ENCODE data around the gene NSUN6. TPM values are rescaled to one million over a fixed set of nuclear protein-coding genes. Genes with fewer than 3 reads are reported as not detected.

The NSUN6 gene
- total RNA-seq, 1 donor from 2014 or later = 6.6 TPM

- Histone ChIP-seq H3K36me3 (ENCODE audit: control insufficient read depth, insufficient read depth, low read length) (no peaks in the 10 kb centered on the region), H3K27me3 (ENCODE audit: control insufficient read depth, insufficient read depth, low read length) (no peaks in the 10 kb centered on the region), H3K4me3 (ENCODE audit: low read depth, low read length) (no peak overlapping the region)
- TF ChIP-seq, protein P1, sequence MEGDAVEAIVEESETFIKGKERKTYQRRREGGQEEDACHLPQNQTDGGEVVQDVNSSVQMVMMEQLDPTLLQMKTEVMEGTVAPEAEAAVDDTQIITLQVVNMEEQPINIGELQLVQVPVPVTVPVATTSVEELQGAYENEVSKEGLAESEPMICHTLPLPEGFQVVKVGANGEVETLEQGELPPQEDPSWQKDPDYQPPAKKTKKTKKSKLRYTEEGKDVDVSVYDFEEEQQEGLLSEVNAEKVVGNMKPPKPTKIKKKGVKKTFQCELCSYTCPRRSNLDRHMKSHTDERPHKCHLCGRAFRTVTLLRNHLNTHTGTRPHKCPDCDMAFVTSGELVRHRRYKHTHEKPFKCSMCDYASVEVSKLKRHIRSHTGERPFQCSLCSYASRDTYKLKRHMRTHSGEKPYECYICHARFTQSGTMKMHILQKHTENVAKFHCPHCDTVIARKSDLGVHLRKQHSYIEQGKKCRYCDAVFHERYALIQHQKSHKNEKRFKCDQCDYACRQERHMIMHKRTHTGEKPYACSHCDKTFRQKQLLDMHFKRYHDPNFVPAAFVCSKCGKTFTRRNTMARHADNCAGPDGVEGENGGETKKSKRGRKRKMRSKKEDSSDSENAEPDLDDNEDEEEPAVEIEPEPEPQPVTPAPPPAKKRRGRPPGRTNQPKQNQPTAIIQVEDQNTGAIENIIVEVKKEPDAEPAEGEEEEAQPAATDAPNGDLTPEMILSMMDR (IDR thresholded peaks at IDR 0.05; ENCODE audit: insufficient read depth, low read length, poor library complexity, severe bottlenecking) = no peak
- DNase-seq (ENCODE audit: low read depth) = no peak
Measured at GRCh38 chr10:18523858-18524257, 127.5 kb downstream of the NSUN6 start.

GRCh38 chr10:18523025-18523424, 128.4 kb downstream of the NSUN6 start:
- no peaks in the 10 kb centered on the region for H3K36me3 ChIP-seq (ENCODE audit: control insufficient read depth, insufficient read depth, low read length)
- H3K27me3 ChIP-seq (ENCODE audit: control insufficient read depth, insufficient read depth, low read length) = no peaks in the 10 kb centered on the region
- no peak overlapping the region for H3K4me3 ChIP-seq (ENCODE audit: low read depth, low read length)
- TF ChIP-seq, protein P1 (IDR thresholded peaks at IDR 0.05; ENCODE audit: insufficient read depth, low read length, poor library complexity, severe bottlenecking) = no peak
- DNase-seq (ENCODE audit: low read depth) = no peak

DNA sequence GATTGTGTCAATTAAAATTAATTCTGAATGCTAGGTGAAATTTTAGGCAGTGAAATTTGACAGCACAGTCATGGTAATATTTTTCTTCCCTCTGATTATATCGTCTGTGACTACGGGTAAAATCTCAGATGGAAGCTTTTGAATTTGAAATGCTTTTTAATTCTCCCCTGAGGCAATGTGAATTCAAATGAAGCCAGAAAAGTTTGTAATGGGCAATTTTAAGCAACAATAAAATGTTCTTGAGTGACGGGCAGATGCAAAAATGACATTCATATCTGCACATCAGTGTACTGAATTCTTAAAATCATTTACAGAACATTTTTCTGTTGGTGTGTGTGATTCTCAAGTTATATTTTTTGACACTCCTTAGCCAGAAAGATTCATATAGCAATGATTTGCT, 134.5 kb downstream of the NSUN6 start:
- H3K27me3 ChIP-seq (ENCODE audit: control insufficient read depth, insufficient read depth, low read length) = no peaks in the 10 kb centered on the region
- no peaks in the 10 kb centered on the region for H3K36me3 ChIP-seq (ENCODE audit: control insufficient read depth, insufficient read depth, low read length)
- DNase-seq (ENCODE audit: low read depth) = no peak
- H3K4me3 ChIP-seq (ENCODE audit: low read depth, low read length) = no peak overlapping the region
- TF ChIP-seq, protein P1 (IDR thresholded peaks at IDR 0.05; ENCODE audit: insufficient read depth, low read length, poor library complexity, severe bottlenecking) = no peak

GRCh38 chr10:18514537-18514936, 136.8 kb downstream of the NSUN6 start:
- Histone ChIP-seq H3K4me3 (ENCODE audit: low read depth, low read length) (no peak overlapping the region), H3K36me3 (ENCODE audit: control insufficient read depth, insufficient read depth, low read length) (no peaks in the 10 kb centered on the region), H3K27me3 (ENCODE audit: control insufficient read depth, insufficient read depth, low read length) (no peaks in the 10 kb centered on the region)
- DNase-seq (ENCODE audit: low read depth) = no peak
- TF ChIP-seq, protein P1 (IDR thresholded peaks at IDR 0.05; ENCODE audit: insufficient read depth, low read length, poor library complexity, severe bottlenecking) = no peak

- TF ChIP-seq, protein P1 (IDR thresholded peaks at IDR 0.05; ENCODE audit: insufficient read depth, low read length, poor library complexity, severe bottlenecking) = no peak
- H3K4me3 ChIP-seq (ENCODE audit: low read depth, low read length) = no peak overlapping the region
- no peaks in the 10 kb centered on the region for H3K36me3 ChIP-seq (ENCODE audit: control insufficient read depth, insufficient read depth, low read length)
- no peaks in the 10 kb centered on the region for H3K27me3 ChIP-seq (ENCODE audit: control insufficient read depth, insufficient read depth, low read length)
- no peak for DNase-seq (ENCODE audit: low read depth)
Measured at GRCh38 chr10:18508587-18508986, 142.8 kb downstream of the NSUN6 start.

GRCh38 chr10:18505456-18506118, 145.8 kb downstream of the NSUN6 start:
- Histone ChIP-seq H3K36me3 (ENCODE audit: control insufficient read depth, insufficient read depth, low read length) (no peaks in the 10 kb centered on the region), H3K4me3 (ENCODE audit: low read depth, low read length) (no peak overlapping the region), H3K27me3 (ENCODE audit: control insufficient read depth, insufficient read depth, low read length) (no peaks in the 10 kb centered on the region)
- TF ChIP-seq, protein P1 (IDR thresholded peaks at IDR 0.05; ENCODE audit: insufficient read depth, low read length, poor library complexity, severe bottlenecking) = no peak
- DNase-seq (ENCODE audit: low read depth) = no peak

Data from kidney epithelial cell (primary cell).